GM19099 (cell line): ENCODE data around the gene ZDHHC20.

Experiments used
- POLR2A ChIP-seq: IDR thresholded peaks from 3 replicates; pipeline ENCODE4 v1.6.1; 2011; ENCODE audit warnings: low read depth; ENCODE audit not compliant: insufficient read length; ENCODE audit errors: extremely low read depth

ZDHHC20 gene

GRCh38 chr13:21399741-21400140 lies 59.4 kb downstream of the ZDHHC20 start:
- TF ChIP-seq POLR2A: no peak

GRCh38 chr13:21395953-21396352 lies 63.1 kb downstream of the ZDHHC20 start:
- TF ChIP-seq POLR2A: no peak

GRCh38 chr13:21389124-21389523 lies 70.0 kb downstream of the ZDHHC20 start:
- no peak for TF ChIP-seq POLR2A

GRCh38 chr13:21385710-21386109 lies 73.4 kb downstream of the ZDHHC20 start:
- TF ChIP-seq POLR2A: no peak

- no peak for TF ChIP-seq POLR2A
Observed at GRCh38 chr13:21383090-21383489, 76.0 kb downstream of the ZDHHC20 start.

GRCh38 chr13:21372530-21372929 lies 86.6 kb downstream of the ZDHHC20 start:
- TF ChIP-seq POLR2A: no peak

- TF ChIP-seq POLR2A: no peak
Observed at GRCh38 chr13:21371011-21371410, 88.1 kb downstream of the ZDHHC20 start.

GRCh38 chr13:21365574-21365973 lies 93.5 kb downstream of the ZDHHC20 start:
- TF ChIP-seq POLR2A: no peak

GRCh38 chr13:21364916-21365315 lies 94.2 kb downstream of the ZDHHC20 start:
- TF ChIP-seq POLR2A: no peak

- TF ChIP-seq POLR2A: no peak
Observed at GRCh38 chr13:21364357-21364756, 94.7 kb downstream of the ZDHHC20 start.

GRCh38 chr13:21362741-21363140 lies 96.4 kb downstream of the ZDHHC20 start:
- no peak for TF ChIP-seq POLR2A

GRCh38 chr13:21361706-21362105 lies 97.4 kb downstream of the ZDHHC20 start:
- no peak for TF ChIP-seq POLR2A

- TF ChIP-seq POLR2A: no peak
Observed at GRCh38 chr13:21361123-21361522, 98.0 kb downstream of the ZDHHC20 start.

- no peak for TF ChIP-seq POLR2A
Observed at GRCh38 chr13:21360463-21360862, 98.6 kb downstream of the ZDHHC20 start.

- TF ChIP-seq POLR2A: no peak
Observed at GRCh38 chr13:21359855-21360254, 99.2 kb downstream of the ZDHHC20 start.

- no peak for TF ChIP-seq POLR2A
Observed at GRCh38 chr13:21355304-21355703, 103.8 kb downstream of the ZDHHC20 start.

- no peak for TF ChIP-seq POLR2A
Observed at GRCh38 chr13:21354721-21355120, 104.4 kb downstream of the ZDHHC20 start.
